Measurements from ENCODE around the gene COPB2. TPM values are rescaled to one million over a fixed set of nuclear protein-coding genes. Genes with fewer than 3 reads are reported as not detected.

COPB2 gene
- total RNA-seq, 2 donors from 2014 or later = 53.4 to 65.8 TPM

GRCh38 chr3:139319428-139320402 is 69.7 kb downstream of the COPB2 start:
- Histone ChIP-seq H3K36me3 (no peaks in the 10 kb centered on the region), H3K4me3 (no peak overlapping the region), H3K9me3 (no peaks in the 10 kb centered on the region), H3K27ac (no peak overlapping the region), H3K27me3 (no peaks in the 10 kb centered on the region), H3K4me1 (no peaks in the 10 kb centered on the region)
- TF ChIP-seq CTCF (IDR thresholded peaks at IDR 0.05) = no peak
- DNase-seq (ENCODE audit: low spot score) = no peak

- Histone ChIP-seq H3K4me3 (no peak overlapping the region), H3K36me3 (no peaks in the 10 kb centered on the region), H3K9me3 (no peaks in the 10 kb centered on the region), H3K27me3 (no peaks in the 10 kb centered on the region), H3K4me1 (no peaks in the 10 kb centered on the region), H3K27ac (no peak overlapping the region)
- TF ChIP-seq CTCF (IDR thresholded peaks at IDR 0.05) = no peak
- DNase-seq (ENCODE audit: low spot score) = no peak
Observed at GRCh38 chr3:139318826-139319225, 70.6 kb downstream of the COPB2 start.

GRCh38 chr3:139318431-139318816 is 71.0 kb downstream of the COPB2 start:
- H3K27me3 ChIP-seq = no peaks in the 10 kb centered on the region
- no peak for TF ChIP-seq CTCF (IDR thresholded peaks at IDR 0.05)
- no peaks in the 10 kb centered on the region for H3K9me3 ChIP-seq
- no peaks in the 10 kb centered on the region for H3K4me1 ChIP-seq
- no peak overlapping the region for H3K4me3 ChIP-seq
- no peaks in the 10 kb centered on the region for H3K36me3 ChIP-seq
- DNase-seq (ENCODE audit: low spot score) = no peak
- no peak overlapping the region for H3K27ac ChIP-seq

- Histone ChIP-seq H3K4me3 (no peak overlapping the region), H3K9me3 (no peaks in the 10 kb centered on the region), H3K36me3 (no peaks in the 10 kb centered on the region), H3K4me1 (no peaks in the 10 kb centered on the region), H3K27ac (no peak overlapping the region), H3K27me3 (no peaks in the 10 kb centered on the region)
- no peak for DNase-seq (ENCODE audit: low spot score)
- TF ChIP-seq CTCF (IDR thresholded peaks at IDR 0.05) = no peak
Observed at GRCh38 chr3:139317660-139318430, 71.6 kb downstream of the COPB2 start.

- no peak for TF ChIP-seq CTCF (IDR thresholded peaks at IDR 0.05)
- Histone ChIP-seq H3K4me3 (no peak overlapping the region), H3K27me3 (no peaks in the 10 kb centered on the region)
Observed at GRCh38 chr3:139317215-139317614, 72.2 kb downstream of the COPB2 start.

More at GRCh38 chr3:139317215-139317614, 72.2 kb downstream of the COPB2 start:
- no peak overlapping the region for H3K27ac ChIP-seq
- no peaks in the 10 kb centered on the region for H3K9me3 ChIP-seq
- no peak for DNase-seq (ENCODE audit: low spot score)
- H3K4me1 ChIP-seq = no peaks in the 10 kb centered on the region
- H3K36me3 ChIP-seq = no peaks in the 10 kb centered on the region

Data from right atrium auricular region (tissue), 2 donors.